GM21529 (cell line): ENCODE results near the gene TAOK2.
"Not testable (repeated sequence)": the region's sequence is repeated elsewhere in the genome, so short reads cannot be mapped to it uniquely, and the experiment has no call there.

Experiments used
- ATAC-seq: cut with Tn5 transposase; IDR thresholded peaks from one replicate; pipeline ENCODE4 v1.9.1; 2021; ENCODE audit not compliant: unreplicated experiment

The TAOK2 gene

GRCh38 chr16:30003670-30004423, 30.2 kb downstream of the TAOK2 start:
- ATAC-seq: no peak

DNA sequence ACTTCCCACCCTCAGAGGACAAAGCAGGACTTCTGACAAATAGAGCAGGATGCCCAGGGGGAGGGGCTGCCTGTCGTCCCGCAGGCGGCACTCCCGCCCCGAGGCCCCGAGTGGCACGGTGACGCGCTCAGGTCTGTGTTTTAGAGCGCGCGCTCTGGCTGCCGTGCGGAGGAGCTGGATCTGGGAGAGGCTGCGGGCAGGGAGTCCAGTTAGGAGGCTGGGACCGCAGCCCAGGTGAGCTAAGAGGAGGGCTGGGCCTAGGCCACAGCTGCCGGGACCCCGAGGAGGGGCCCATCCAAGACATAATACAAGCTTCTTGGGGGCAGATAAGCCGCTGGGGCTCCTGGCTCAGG, 30.7 kb downstream of the TAOK2 start:
- no peak for ATAC-seq

- no peak for ATAC-seq
Observed at GRCh38 chr16:30004811-30005242, 31.2 kb downstream of the TAOK2 start.

- ATAC-seq: no peak
Observed at GRCh38 chr16:30005341-30006094, 31.9 kb downstream of the TAOK2 start.

DNA sequence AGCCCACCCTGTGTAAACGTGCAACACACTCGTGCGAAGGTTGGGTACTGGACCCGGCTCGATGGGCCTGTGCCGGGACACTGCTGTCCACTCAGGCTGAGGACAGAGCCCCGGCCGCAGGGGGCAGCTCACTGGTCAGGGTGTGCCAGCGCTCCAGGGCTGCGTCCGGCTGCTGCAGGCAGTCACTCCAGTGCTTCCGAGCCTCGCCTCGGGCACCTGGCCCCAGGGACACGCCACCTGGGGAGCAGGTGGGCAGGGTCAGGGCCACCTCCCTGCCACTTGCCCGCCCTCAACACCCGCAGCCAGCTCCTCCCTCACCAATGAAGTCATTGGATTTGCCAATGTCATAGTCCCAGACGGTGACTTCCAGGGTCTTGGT, 32.4 kb downstream of the TAOK2 start:
- ATAC-seq: no peak

DNA sequence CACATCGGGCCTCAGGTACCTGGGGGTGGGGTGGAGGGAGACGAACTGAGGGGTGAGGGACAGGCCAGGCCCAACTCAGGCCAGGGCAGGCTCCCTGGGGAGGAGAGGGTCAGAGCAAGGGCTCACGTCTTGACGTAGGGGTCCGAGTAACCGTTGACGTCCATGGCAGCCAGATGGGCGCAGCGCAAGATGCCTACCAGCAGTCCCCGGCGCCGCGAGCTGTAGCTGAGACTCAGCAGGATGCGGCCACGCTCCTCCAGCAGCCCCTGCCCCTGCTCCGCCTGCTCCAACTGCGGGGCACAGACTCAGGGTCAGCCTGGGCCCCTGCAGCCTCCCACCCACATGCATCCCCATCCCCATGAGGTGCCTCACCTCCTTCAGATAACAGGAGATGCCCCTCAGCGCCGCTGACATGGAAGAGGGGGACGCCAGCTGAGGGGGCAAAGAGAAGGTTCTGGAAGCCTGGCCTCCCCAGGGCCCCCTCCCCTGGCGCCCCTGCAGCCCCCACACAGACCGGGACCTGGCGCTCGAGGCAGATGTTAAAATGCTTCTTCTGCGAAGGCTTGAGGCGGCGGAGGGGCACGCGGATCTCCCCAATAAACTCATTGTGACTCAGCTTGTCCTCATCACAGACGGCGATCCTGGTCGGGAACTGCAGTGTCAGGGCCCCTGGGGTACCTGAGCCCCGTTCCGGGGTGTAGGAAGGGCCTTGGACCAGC, 33.1 kb downstream of the TAOK2 start:
- ATAC-seq: no peak

GRCh38 chr16:30007378-30007895, 33.8 kb downstream of the TAOK2 start:
- no peak for ATAC-seq

- ATAC-seq: no peak
Observed at GRCh38 chr16:30009085-30009862, 35.6 kb downstream of the TAOK2 start.

DNA sequence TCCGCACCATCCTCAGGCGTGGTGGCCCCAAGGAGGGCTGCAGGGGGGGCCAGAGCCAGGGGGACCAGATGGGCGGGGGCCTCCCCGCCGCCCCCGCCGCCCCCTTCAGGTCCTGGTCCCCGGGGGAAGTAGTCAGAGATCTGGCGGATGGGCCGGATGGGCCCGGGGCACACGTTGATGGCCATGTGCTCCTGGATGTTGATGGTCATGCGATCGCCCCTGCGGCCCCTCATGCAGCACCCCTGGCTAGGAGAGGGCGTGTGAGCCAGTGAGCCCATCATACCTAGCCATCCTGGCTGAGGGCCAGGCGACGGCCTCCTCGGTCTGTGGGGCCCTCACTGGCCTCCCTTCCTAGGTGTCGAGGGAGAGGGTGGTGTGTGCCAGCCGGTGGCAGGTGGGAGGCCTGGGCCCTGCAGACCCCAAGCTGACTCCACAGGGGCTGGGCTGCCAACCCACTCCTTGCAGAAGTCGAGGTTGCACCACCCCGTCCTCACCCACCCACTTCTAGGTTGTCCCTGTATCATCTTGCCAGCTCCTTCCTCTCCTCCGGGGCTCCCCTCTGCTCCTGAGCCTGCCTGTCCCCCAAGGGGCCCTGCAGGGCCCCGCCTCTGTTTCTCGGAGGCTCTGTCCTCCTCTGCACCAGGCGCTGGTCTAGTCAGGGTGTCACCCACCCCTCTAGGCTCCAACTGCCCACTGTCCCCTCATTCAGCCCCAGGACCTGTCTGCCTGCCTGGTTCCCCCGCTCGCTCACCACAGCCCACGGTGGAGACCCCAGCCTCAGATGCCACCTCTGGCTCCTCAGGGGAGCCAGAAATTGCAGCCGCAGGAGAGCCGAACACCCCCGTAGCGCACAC, 36.5 kb downstream of the TAOK2 start:
- ATAC-seq: no peak

DNA sequence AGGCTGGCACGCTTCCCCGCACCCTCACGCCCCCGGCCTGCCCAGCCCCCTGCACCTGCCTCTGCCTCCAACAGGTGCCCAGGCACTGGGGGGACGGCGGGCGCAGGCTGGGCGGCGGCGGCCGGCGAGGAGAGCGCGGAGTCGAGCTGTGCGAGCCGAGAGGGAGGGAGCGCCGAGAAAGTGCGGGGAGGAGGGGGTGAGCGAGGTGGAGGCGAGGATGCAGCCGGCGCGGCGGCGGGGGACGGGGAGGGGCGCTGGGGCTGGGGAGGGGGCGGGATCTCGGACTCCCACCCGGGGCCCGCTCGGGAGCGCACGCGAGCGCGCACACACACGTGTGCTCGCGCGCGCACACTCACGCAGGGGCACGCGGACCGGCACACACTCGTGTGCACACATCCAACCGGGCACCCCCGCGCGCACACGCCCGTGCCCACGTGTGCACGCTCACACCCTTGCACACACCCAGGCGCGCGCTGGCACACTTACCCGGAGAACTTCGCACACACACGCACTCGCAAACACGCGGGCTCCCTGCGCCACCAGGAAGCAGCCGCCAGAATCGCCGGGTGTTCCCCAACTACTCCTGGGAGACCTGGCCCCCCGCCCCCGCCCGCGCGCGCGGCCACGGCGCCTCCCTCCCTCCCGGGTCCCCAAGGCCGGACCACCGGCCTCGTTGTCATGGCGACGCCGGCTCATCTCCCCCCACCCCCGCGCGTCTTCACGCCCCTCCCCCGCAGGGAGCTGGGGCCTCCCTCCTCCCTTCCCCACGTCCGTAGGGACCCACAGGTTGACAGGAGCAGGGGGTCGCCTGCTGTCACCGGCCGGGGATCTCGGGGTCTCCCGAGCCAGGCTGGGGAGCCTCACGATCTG, 37.4 kb downstream of the TAOK2 start, which contains the start of gene DOC2A:
Gene DOC2A, minus strand, starts transcription at position 184 of the 870 bp plus-strand sequence. CDS start 805 bp downstream, outside the sequence.
- no peak for ATAC-seq

DNA sequence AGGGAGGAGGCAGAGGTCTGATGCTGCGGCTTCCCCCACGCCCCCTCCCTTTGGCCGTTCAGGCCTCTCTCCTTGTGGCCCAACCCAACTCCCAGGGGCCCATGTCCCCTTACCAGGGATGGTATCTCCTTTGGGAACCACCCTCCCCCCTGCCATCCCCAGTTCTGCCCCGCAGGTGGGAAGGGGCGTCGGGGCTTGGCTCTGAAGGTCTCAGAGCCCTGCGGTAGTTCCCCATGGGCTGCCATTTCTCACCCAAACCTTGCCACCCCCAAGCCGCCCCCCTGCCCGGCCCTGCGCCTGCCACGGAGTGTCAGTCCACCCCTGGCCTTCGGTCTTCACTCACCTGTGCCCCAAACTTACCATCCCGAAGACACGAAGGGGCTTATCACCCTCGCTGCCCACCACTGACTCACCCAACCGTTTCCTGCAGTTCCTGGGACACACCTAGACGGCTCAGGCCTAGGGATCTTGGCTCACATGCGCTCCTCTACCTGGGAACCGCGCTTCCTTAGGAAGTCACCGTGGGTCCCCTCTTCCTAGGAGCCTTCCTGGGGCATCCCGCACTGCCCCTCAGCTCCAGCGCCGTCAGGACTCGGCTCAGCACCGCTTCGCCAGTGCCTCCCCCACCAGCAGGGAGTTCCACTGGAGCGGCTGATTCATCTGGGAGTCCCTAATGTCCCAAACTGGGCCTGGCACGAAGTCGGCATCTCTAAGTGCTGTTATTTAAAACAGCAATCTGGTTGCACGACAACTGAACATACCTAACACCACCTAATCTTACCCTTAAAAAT, 38.2 kb downstream of the TAOK2 start:
- no peak for ATAC-seq

DNA sequence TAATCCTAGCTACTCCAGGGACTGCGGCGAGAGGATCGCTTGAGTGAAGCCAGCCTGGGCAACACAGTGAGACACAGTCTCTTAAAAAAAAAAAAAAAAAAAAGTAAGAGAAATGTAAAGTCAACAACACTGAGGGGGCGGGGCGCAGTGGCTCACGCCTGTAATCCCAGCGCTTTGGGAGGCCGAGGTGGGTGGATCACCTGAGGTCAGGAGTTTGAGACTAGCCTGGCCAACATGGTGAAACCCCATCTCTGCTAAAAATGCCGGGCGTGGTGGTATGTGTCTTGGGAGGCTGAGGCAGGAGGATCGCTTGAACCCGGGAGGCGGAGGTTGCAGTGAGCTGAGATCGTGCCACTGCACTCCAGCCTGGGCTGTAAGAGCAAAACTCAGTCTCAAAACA, 38.9 kb downstream of the TAOK2 start:
- ATAC-seq: not testable (repeated sequence)

DNA sequence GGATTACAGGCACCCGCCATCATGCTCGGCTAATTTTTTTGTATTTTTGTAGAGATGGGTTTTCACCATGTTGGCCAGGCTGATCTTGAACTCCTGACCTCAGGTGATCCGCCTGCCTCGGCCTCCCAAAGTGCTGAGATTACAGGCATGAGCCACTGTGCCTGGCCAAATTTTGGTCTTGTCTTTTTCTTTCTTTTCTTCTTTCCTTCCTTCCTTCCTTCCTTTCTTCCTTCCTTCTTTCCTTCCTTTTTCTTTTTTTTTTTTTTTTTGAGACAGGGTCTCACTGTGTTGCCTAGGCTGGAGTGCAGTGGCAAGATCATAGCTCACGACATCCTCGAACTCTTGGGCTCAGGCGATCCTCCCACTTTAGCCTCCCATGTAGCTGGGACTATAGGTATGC, 41.8 kb downstream of the TAOK2 start:
- ATAC-seq: not testable (repeated sequence)

DNA sequence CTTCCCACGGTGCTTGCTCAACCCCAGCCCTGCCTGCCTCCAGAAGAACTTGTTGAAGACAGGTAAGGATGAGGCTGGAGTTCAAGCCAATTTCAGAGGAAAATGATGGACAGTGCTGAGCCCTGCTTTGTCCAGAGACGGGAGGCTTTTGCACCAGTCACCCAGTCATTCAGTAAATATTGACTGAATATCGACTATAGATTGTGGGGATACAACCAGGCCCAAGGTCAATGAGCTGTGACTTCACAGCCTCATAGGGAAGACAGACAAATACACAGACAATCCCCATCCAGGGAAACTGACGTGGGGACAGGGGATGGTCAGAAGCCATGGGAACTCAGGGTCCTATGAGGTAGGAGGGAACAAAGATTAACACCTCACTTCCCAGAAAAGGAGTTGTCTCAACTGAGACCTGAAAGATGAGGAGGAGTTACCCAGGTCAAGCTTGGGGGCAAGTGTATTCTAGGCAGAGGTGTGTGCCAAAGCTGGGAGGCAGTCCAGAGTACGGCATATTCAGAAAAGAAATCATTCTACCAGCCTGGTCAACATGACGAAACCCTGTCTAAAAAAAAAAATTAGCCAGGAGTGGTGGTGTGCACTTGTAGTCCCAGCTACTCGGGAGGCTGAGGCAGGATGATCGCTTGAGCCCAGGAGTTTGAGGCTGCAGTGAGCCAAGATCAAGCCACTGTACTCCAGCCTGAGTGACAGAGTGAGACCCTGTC, 43.0 kb downstream of the TAOK2 start:
- ATAC-seq: no peak

DNA sequence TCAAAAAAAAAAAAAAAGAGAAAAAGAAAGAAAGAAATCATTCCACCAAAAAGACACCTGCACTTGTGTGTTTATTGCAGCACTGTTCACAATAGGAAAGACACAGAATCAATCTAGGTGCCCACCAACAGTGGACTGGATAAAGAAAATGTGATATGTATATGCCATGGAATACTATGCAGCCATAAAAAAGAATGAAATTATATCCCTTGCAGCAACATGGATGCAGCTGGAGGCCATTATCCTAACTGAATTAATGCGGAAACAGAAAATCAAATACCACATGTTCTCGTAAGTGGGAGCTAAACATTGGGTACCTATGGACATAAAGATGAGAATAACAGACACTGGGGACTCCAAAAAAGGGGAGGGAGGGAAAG, 43.6 kb downstream of the TAOK2 start:
- no peak for ATAC-seq

DNA sequence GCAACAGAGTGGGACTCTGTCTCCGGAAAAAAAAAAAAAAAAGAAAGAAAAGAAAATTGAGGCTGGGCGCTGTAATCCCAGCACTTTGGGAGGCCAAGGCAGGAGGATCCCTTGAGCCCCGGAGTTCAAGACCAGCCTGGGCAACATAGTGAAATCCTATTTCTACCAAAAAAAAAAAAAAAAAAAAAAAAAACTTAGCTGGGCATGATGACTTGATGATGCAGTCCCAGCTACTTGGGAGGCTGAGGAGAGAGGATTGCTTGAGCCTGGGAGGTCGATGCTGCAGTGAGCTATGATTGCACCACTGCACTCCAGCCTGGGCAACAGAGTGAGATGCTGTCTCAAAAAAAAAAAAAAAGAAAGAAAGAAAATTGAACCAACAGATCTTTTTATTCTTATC, 44.3 kb downstream of the TAOK2 start:
- ATAC-seq: not testable (repeated sequence)

DNA sequence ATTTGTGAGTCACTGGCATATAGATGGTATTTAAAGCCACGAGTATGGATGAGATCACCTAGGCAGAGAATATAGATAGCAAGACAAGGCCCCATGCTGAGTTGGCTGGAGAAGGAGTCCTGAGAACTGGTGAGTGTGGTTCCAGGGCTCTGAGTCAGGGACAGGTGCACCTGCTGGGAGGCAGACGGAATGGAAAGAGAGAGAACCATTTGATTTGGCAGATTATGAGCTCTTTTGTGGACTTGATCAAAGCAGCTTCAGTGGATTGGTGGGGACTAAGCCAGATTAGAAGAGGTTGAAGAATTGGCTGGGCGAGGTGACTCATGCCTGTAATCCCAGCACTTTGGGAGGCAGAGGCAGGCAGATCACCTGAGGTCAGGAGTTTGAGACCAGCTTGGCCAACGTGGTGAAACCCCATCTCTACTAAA, 45.1 kb downstream of the TAOK2 start:
- ATAC-seq: no peak
